ENCODE measurements around the gene TNFRSF1B. TPM values are rescaled to one million over a fixed set of nuclear protein-coding genes. Genes with fewer than 3 reads are reported as not detected.

The TNFRSF1B gene
- total RNA-seq, 1 experiment from 2014 or later: not detected

GRCh38 chr1:12186679-12186985, 19.8 kb downstream of the TNFRSF1B start:
- Histone ChIP-seq H3K36me3 (ENCODE audit: insufficient read depth, low read length, poor library complexity, severe bottlenecking) (no peaks in the 10 kb centered on the region), H3K4me3 (ENCODE audit: low read depth, low read length, poor library complexity, severe bottlenecking) (no peak overlapping the region), H3K27me3 (replicated peaks; ENCODE audit: insufficient read depth, low read depth, low read length, poor library complexity) (peaks cover 25% of the 10 kb centered on the region), H3K27ac (ENCODE audit: low read depth, low read length, poor library complexity, severe bottlenecking) (no peak overlapping the region), H3K4me1 (ENCODE audit: insufficient read depth, low read length, poor library complexity, severe bottlenecking) (no peaks in the 10 kb centered on the region), H3K9me3 (ENCODE audit: low read depth, low read length, poor library complexity, severe bottlenecking) (no peaks in the 10 kb centered on the region)
- intact Hi-C loops (cut with micrococcal nuclease; ENCODE audit: unreplicated experiment): no loop called here
- no peak for DNase-seq (ENCODE audit: low spot score)
- ChIA-PET CTCF (interaction anchor here (1.5 kb wide), 1 partner anchor 10 kb away, joined by 12 read pairs; no protein-coding TSS in a partner anchor), POLR2A (ENCODE audit: low non-redundant PET) (no interaction called here)
- TF ChIP-seq EZH2 (IDR thresholded peaks at IDR 0.05; ENCODE audit: borderline replicate concordance, low read depth, low read length, poor library complexity, severe bottlenecking): no peak
- TF ChIP-seq, protein P1, sequence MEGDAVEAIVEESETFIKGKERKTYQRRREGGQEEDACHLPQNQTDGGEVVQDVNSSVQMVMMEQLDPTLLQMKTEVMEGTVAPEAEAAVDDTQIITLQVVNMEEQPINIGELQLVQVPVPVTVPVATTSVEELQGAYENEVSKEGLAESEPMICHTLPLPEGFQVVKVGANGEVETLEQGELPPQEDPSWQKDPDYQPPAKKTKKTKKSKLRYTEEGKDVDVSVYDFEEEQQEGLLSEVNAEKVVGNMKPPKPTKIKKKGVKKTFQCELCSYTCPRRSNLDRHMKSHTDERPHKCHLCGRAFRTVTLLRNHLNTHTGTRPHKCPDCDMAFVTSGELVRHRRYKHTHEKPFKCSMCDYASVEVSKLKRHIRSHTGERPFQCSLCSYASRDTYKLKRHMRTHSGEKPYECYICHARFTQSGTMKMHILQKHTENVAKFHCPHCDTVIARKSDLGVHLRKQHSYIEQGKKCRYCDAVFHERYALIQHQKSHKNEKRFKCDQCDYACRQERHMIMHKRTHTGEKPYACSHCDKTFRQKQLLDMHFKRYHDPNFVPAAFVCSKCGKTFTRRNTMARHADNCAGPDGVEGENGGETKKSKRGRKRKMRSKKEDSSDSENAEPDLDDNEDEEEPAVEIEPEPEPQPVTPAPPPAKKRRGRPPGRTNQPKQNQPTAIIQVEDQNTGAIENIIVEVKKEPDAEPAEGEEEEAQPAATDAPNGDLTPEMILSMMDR (conservative IDR thresholded peaks at IDR 0.05; ENCODE audit: low read depth, low read length): no peak
- no TSS peak for BruUV-seq (replicated peaks)

DNA sequence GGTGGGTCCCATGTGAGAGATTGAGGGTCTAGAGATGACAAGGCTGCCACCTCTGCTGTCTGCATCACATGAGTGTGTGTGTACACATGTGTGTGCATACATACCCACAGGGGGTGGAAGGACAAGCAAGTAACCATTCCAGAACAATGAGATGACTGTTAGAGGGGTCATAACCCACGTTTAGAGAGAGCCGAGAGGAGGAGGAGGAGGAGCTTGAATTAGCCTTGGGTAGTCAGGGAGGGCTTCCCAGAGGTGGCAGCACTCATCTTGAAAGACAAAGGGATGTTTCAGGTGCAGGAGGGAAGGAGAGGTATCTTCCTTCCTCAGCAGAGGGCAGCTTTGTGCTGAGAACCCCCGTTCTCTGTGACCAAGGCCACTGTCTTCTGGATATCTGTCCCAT, 21.3 kb downstream of the TNFRSF1B start:
- BruUV-seq (replicated peaks): no TSS peak
- CTCF ChIA-PET: no interaction called here
- no peak for DNase-seq (ENCODE audit: low spot score)
- H3K4me1 ChIP-seq (ENCODE audit: insufficient read depth, low read length, poor library complexity, severe bottlenecking): no peaks in the 10 kb centered on the region
- TF ChIP-seq, protein P1 (conservative IDR thresholded peaks at IDR 0.05; ENCODE audit: low read depth, low read length): no peak
- no peak for TF ChIP-seq EZH2 (IDR thresholded peaks at IDR 0.05; ENCODE audit: borderline replicate concordance, low read depth, low read length, poor library complexity, severe bottlenecking)
- intact Hi-C loops (cut with micrococcal nuclease; ENCODE audit: unreplicated experiment): no loop called here
- POLR2A ChIA-PET (ENCODE audit: low non-redundant PET): no interaction called here
- no peak overlapping the region for H3K4me3 ChIP-seq (ENCODE audit: low read depth, low read length, poor library complexity, severe bottlenecking)
- H3K36me3 ChIP-seq (ENCODE audit: insufficient read depth, low read length, poor library complexity, severe bottlenecking): no peaks in the 10 kb centered on the region
- H3K9me3 ChIP-seq (ENCODE audit: low read depth, low read length, poor library complexity, severe bottlenecking): no peaks in the 10 kb centered on the region
- peaks cover 32% of the 10 kb centered on the region for H3K27me3 ChIP-seq (replicated peaks; ENCODE audit: insufficient read depth, low read depth, low read length, poor library complexity)
- no peak overlapping the region for H3K27ac ChIP-seq (ENCODE audit: low read depth, low read length, poor library complexity, severe bottlenecking)

GRCh38 chr1:12188657-12189327, 22.0 kb downstream of the TNFRSF1B start:
- intact Hi-C loops (cut with micrococcal nuclease; ENCODE audit: unreplicated experiment): no loop called here
- no peaks in the 10 kb centered on the region for H3K36me3 ChIP-seq (ENCODE audit: insufficient read depth, low read length, poor library complexity, severe bottlenecking)
- no peak overlapping the region for H3K27ac ChIP-seq (ENCODE audit: low read depth, low read length, poor library complexity, severe bottlenecking)
- H3K4me1 ChIP-seq (ENCODE audit: insufficient read depth, low read length, poor library complexity, severe bottlenecking): no peaks in the 10 kb centered on the region
- no peak for DNase-seq (ENCODE audit: low spot score)
- no peaks in the 10 kb centered on the region for H3K9me3 ChIP-seq (ENCODE audit: low read depth, low read length, poor library complexity, severe bottlenecking)
- TF ChIP-seq, protein P1 (conservative IDR thresholded peaks at IDR 0.05; ENCODE audit: low read depth, low read length): no peak
- no peak for TF ChIP-seq EZH2 (IDR thresholded peaks at IDR 0.05; ENCODE audit: borderline replicate concordance, low read depth, low read length, poor library complexity, severe bottlenecking)
- no TSS peak for BruUV-seq (replicated peaks)
- H3K4me3 ChIP-seq (ENCODE audit: low read depth, low read length, poor library complexity, severe bottlenecking): no peak overlapping the region
- POLR2A ChIA-PET (ENCODE audit: low non-redundant PET): no interaction called here
- peaks cover 33% of the 10 kb centered on the region for H3K27me3 ChIP-seq (replicated peaks; ENCODE audit: insufficient read depth, low read depth, low read length, poor library complexity)
- CTCF ChIA-PET: no interaction called here
